ENCODE measurements around the gene TRAF1. TPM values are rescaled to one million over a fixed set of nuclear protein-coding genes. Genes with fewer than 3 reads are reported as not detected.
A peak's percentile ranks its signal among the peaks of the same experiment; 100 is the strongest.

TRAF1 gene
- total RNA-seq, 5 donors from 2014 or later (not counting 1 experiment from before 2014, with no cell fraction given), result 67.6 to 170 (median 157) TPM

DNA sequence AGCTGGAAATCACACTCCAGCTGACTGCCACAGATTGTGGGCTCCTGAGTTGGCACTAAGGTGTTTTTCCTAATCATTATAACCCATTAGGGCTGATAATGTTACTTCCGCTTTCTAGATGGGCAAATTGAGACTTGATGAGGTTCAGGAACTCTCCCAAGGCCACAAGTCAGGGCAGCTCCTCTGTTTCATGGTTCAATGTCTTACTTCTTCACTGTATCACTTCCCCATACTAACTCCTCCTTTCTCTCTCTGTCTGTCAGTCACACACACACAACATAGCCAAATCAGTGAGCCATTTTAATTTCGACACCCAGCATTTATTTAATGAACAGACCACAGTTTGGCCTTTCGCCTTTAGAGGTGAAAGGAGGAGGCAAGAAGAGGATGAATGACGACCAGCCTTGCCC is 17.8 kb upstream of the TRAF1 start:
- H3K4me3 Mint-ChIP-seq, result no peak overlapping the region
- no peaks in the 10 kb centered on the region for H3K27me3 Mint-ChIP-seq
- 83% methylated on average over 1 of the region's 4 CpGs for WGBS (ENCODE audit: insufficient coverage)
- no peak for DNase-seq
- Histone ChIP-seq H3K27me3 (replicated peaks in 1 of 2; ENCODE audit: control insufficient read depth in 2 of 2, extremely low read depth in 1 of 2, insufficient read depth in 2 of 2, low read length in 1 of 2) (no peaks in the 10 kb centered on the region), H3K4me1 (ENCODE audit: control insufficient read depth in 1 of 2, extremely low read depth in 1 of 2, insufficient read depth in 2 of 2, low read length in 2 of 2) (no peaks in the 10 kb centered on the region), H3K27ac (ENCODE audit: low read length) (no peak overlapping the region), H3K9me3 (no peaks in the 10 kb centered on the region), H3K36me3 (ENCODE audit: control insufficient read depth in 2 of 2, extremely low read depth in 1 of 2, insufficient read depth in 1 of 2, low read length in 1 of 2) (no peaks in the 10 kb centered on the region), H3K4me3 (ENCODE audit: control insufficient read depth in 1 of 2, extremely low read depth in 1 of 2, low read length in 1 of 2) (no peak overlapping the region)
- no peaks in the 10 kb centered on the region for H3K9me3 Mint-ChIP-seq
- H3K4me1 Mint-ChIP-seq, result no peaks in the 10 kb centered on the region
- H3K27ac Mint-ChIP-seq, result no peak overlapping the region
- ChIA-PET POLR2A (no interaction called here), CTCF (no interaction called here)
- H3K36me3 Mint-ChIP-seq, result no peaks in the 10 kb centered on the region
- no peak for ATAC-seq (replicated peaks in 1 of 4)

DNA sequence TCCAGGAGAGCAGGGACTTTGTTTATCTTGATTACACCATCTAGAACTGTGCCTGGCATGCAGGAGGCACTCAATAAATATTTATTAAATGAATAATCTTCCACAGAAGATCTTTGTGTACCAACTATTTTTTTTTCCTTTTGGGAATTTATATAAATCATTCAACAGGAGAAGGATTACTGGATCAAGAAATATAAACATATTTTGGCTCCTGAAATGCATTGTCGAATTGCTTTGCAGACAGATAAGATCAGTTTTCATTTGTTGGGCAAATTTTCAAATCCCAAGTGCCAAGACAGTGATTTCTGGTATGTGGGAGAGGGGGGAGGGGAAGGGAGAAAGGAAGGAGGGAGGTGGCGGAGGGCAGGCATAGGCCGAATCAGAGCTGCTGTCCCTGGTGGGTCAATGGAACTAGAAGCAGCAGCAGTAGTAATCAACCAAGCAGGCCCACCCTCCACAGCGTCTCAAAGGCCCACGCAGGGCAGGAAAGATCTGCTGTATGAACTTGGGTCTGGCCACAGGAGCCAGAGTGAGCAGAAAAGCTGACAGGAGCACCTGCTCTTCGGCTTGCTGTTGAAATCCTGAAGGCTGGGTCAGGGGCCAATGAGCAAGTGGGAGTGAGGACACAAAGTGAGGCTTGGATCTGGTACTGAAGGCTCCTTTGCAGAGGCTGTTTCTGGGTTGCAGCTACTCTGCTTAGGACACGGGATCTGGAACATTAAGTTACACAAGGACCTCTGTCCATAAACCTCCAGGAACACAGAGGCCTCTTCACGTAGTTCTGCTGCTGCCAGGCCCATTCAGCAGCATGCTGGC is 15.8 kb upstream of the TRAF1 start:
- peaks cover 0 to under 1% of the 10 kb centered on the region in 2 experiments for H3K4me1 ChIP-seq (ENCODE audit: control insufficient read depth in 1 of 2, extremely low read depth in 1 of 2, insufficient read depth in 2 of 2, low read length in 2 of 2)
- no peaks in the 10 kb centered on the region for H3K9me3 Mint-ChIP-seq
- DNase-seq, result no peak
- no peak overlapping the region for H3K4me3 ChIP-seq (ENCODE audit: control insufficient read depth in 1 of 2, extremely low read depth in 1 of 2, low read length in 1 of 2)
- no peak for ATAC-seq (replicated peaks in 1 of 4)
- H3K4me3 Mint-ChIP-seq, result no peak overlapping the region
- CTCF ChIA-PET, result no interaction called here
- 97% methylated on average over 5 of the region's 8 CpGs for whole genome bisulfite sequencing (ENCODE audit: insufficient coverage)
- no peaks in the 10 kb centered on the region for H3K36me3 ChIP-seq (ENCODE audit: control insufficient read depth in 2 of 2, extremely low read depth in 1 of 2, insufficient read depth in 1 of 2, low read length in 1 of 2)
- H3K27me3 Mint-ChIP-seq, result no peaks in the 10 kb centered on the region
- POLR2A ChIA-PET, result interaction anchor here in 1 of 2 donors (0.6 kb wide), 1 partner anchor 223 kb away, joined by 3 read pairs; no protein-coding TSS in a partner anchor
- H3K27ac Mint-ChIP-seq, result no peak overlapping the region
- H3K27me3 ChIP-seq (replicated peaks in 1 of 2; ENCODE audit: control insufficient read depth in 2 of 2, extremely low read depth in 1 of 2, insufficient read depth in 2 of 2, low read length in 1 of 2), result no peaks in the 10 kb centered on the region
- H3K9me3 ChIP-seq, result no peaks in the 10 kb centered on the region
- H3K27ac ChIP-seq (ENCODE audit: low read length), result no peak overlapping the region
- H3K4me1 Mint-ChIP-seq, result peaks cover 0 to 5% (median 0%) of the 10 kb centered on the region in 3 donors
- H3K36me3 Mint-ChIP-seq, result no peaks in the 10 kb centered on the region

DNA sequence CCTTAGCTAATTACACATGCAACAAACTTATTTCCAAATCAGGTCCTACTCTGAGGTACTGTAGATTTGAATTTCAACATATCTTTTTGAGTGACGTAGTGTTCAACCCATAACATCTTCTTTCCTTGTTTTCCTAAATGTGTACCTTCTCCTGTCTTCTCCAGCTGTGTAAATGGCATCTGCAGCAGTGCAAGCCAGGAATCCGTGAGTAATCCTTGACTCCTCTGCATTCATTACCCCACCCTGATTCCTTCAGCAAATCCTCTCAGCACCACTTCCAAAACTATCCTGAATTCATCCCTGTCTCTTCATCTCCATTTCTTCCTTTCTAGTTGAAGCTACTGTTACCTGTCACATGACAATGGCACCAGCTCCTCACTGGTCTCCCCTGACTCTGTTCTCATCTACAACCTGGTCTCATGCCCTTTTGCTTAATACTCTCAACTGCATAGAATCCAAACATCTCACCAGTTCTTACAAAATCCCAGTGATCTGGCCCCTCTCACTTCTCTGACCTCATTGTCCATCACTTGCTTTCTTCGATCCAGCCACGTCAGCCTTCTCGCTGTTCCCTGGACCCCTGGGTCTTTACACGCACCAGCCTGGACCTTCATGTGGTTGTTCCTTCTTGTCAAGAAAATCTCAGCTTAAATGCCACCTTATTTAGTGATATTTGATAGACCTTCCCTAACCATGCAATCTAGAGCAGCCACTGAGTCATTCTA is 14.6 kb upstream of the TRAF1 start:
- ATAC-seq (replicated peaks in 1 of 4), result no peak
- POLR2A ChIA-PET, result interaction anchor here in 1 of 2 donors (0.6 kb wide), 1 partner anchor 9 kb away, joined by 3 read pairs; no protein-coding TSS in a partner anchor
- 89% methylated on average over 5 of the region's 6 CpGs for WGBS (ENCODE audit: insufficient coverage)
- no peak overlapping the region for H3K4me3 ChIP-seq (ENCODE audit: control insufficient read depth in 1 of 2, extremely low read depth in 1 of 2, low read length in 1 of 2)
- H3K4me1 ChIP-seq (ENCODE audit: control insufficient read depth in 1 of 2, extremely low read depth in 1 of 2, insufficient read depth in 2 of 2, low read length in 2 of 2), result peaks cover 7 to 12% of the 10 kb centered on the region in 2 experiments
- Mint-ChIP-seq H3K4me3 (no peak overlapping the region), H3K36me3 (no peaks in the 10 kb centered on the region), H3K4me1 (peaks cover 10 to 16% (median 10%) of the 10 kb centered on the region in 3 donors), H3K27me3 (no peaks in the 10 kb centered on the region), H3K27ac (no peak overlapping the region), H3K9me3 (no peaks in the 10 kb centered on the region)
- no peak overlapping the region for H3K27ac ChIP-seq (ENCODE audit: low read length)
- no peaks in the 10 kb centered on the region for H3K36me3 ChIP-seq (ENCODE audit: control insufficient read depth in 2 of 2, extremely low read depth in 1 of 2, insufficient read depth in 1 of 2, low read length in 1 of 2)
- CTCF ChIA-PET, result interaction anchor here in 1 of 2 donors (0.6 kb wide), 1 partner anchor 156 kb away, joined by 3 read pairs; no protein-coding TSS in a partner anchor
- no peak for DNase-seq
- H3K27me3 ChIP-seq (replicated peaks in 1 of 2; ENCODE audit: control insufficient read depth in 2 of 2, extremely low read depth in 1 of 2, insufficient read depth in 2 of 2, low read length in 1 of 2), result no peaks in the 10 kb centered on the region
- no peaks in the 10 kb centered on the region for H3K9me3 ChIP-seq

DNA sequence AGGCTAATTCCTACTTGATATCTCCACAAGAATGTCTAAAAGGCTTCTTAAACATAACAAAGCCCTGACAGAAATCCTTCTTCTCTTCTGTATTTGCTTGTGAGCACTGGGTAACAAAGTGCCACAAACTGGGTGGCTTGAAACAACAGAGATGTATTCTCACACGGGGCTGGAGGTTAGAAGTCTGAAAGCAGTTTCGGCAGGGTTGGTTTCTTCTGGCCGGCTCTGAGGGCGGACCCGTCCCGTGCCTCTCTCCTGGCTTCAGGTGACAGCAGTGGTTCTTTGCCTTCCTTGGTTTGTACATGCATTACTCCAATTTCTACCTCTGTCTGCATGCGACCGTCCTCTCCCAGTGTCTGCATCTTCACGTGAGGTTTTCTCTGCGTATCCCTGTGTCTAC is 14.0 kb upstream of the TRAF1 start:
- 91% methylated on average over 10 of the region's 10 CpGs for WGBS (ENCODE audit: insufficient coverage)
- ChIA-PET POLR2A (interaction anchor here in 1 of 2 donors (0.6 kb wide), 1 partner anchor 9 kb away, joined by 3 read pairs; no protein-coding TSS in a partner anchor), CTCF (interaction anchor here in 1 of 2 donors (0.6 to 1.4 kb wide), 2 partner anchors 21 to 156 kb away, joined by 3 read pairs; no protein-coding TSS in a partner anchor)
- no peaks in the 10 kb centered on the region for H3K27me3 Mint-ChIP-seq
- Histone ChIP-seq H3K27me3 (replicated peaks in 1 of 2; ENCODE audit: control insufficient read depth in 2 of 2, extremely low read depth in 1 of 2, insufficient read depth in 2 of 2, low read length in 1 of 2) (no peaks in the 10 kb centered on the region), H3K36me3 (ENCODE audit: control insufficient read depth in 2 of 2, extremely low read depth in 1 of 2, insufficient read depth in 1 of 2, low read length in 1 of 2) (no peaks in the 10 kb centered on the region), H3K27ac (ENCODE audit: low read length) (no peak overlapping the region), H3K4me3 (ENCODE audit: control insufficient read depth in 1 of 2, extremely low read depth in 1 of 2, low read length in 1 of 2) (no peak overlapping the region), H3K9me3 (no peaks in the 10 kb centered on the region), H3K4me1 (ENCODE audit: control insufficient read depth in 1 of 2, extremely low read depth in 1 of 2, insufficient read depth in 2 of 2, low read length in 2 of 2) (peaks cover 13 to 18% of the 10 kb centered on the region in 2 experiments)
- DNase-seq (no peak), ATAC-seq (replicated peaks in 1 of 4) (no peak)
- H3K9me3 Mint-ChIP-seq, result no peaks in the 10 kb centered on the region
- H3K4me1 Mint-ChIP-seq, result peaks cover 16 to 22% (median 17%) of the 10 kb centered on the region in 3 donors
- no peak overlapping the region for H3K4me3 Mint-ChIP-seq
- H3K36me3 Mint-ChIP-seq, result no peaks in the 10 kb centered on the region
- no peak overlapping the region for H3K27ac Mint-ChIP-seq

DNA sequence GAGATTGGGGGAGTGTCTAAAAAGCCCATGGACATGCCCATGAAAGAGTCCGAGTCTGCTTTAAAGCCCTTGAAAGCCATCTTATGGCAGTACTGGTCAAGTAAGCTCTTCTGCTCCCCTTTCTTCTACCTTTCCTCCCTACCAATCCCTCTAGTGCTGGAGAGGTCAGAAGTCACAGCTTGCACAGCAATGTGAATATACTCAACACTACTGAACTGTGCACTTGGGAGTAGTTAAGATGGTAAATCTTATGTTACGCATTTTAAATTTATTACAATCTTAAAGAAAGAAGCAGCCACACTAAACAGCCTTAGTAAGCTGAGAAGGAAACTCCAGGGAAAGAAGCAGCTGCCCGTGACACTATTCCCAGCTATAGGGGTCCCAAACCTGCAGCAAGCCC is 12.3 kb upstream of the TRAF1 start:
- DNase-seq (no peak), ATAC-seq (replicated peaks in 1 of 4) (no peak)
- Histone ChIP-seq H3K9me3 (no peaks in the 10 kb centered on the region), H3K4me3 (ENCODE audit: control insufficient read depth in 1 of 2, extremely low read depth in 1 of 2, low read length in 1 of 2) (no peak overlapping the region), H3K27ac (ENCODE audit: low read length) (no peak overlapping the region), H3K36me3 (ENCODE audit: control insufficient read depth in 2 of 2, extremely low read depth in 1 of 2, insufficient read depth in 1 of 2, low read length in 1 of 2) (no peaks in the 10 kb centered on the region), H3K27me3 (replicated peaks in 1 of 2; ENCODE audit: control insufficient read depth in 2 of 2, extremely low read depth in 1 of 2, insufficient read depth in 2 of 2, low read length in 1 of 2) (no peaks in the 10 kb centered on the region), H3K4me1 (ENCODE audit: control insufficient read depth in 1 of 2, extremely low read depth in 1 of 2, insufficient read depth in 2 of 2, low read length in 2 of 2) (peaks cover 29 to 36% of the 10 kb centered on the region in 2 experiments)
- H3K9me3 Mint-ChIP-seq, result no peaks in the 10 kb centered on the region
- ChIA-PET POLR2A (interaction anchor here in 1 of 2 donors (0.5 kb wide), 1 partner anchor 90 kb away, joined by 5 read pairs; no protein-coding TSS in a partner anchor), CTCF (interaction anchor here in 1 of 2 donors (1.1 kb wide), 1 partner anchor 35 kb away, joined by 3 read pairs; no protein-coding TSS in a partner anchor)
- H3K36me3 Mint-ChIP-seq, result no peaks in the 10 kb centered on the region
- no peaks in the 10 kb centered on the region for H3K27me3 Mint-ChIP-seq
- H3K4me3 Mint-ChIP-seq, result no peak overlapping the region
- H3K4me1 Mint-ChIP-seq, result peaks cover 31 to 38% (median 32%) of the 10 kb centered on the region in 3 donors
- H3K27ac Mint-ChIP-seq, result peak overlapping the region; percentile 30 to 100
- no CpG with 5 or more reads among the region's 3 CpGs for WGBS (ENCODE audit: insufficient coverage)

DNA sequence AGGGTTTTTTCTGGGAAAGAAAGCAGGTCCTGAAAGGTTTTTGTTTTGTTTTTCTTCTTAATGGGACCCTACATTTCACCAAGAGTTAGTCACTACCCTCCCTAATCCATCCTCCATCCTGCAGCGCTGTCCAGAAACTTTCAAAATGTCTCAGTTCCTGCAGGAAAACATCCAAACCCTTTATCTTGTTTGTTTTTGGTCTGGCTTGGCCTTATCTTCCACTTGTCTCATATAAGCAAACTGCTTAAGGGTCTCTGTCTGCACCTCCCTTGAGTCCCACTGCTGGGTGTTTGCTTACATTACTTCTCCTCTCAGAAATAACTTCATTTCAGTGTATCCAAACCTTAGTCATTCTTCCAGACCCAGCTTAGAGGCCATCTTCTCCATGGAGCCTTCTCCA is 11.0 kb upstream of the TRAF1 start:
- peak overlapping the region; percentile 85 to 100 for H3K27ac Mint-ChIP-seq
- H3K9me3 Mint-ChIP-seq, result no peaks in the 10 kb centered on the region
- 100% methylated on average over 1 of the region's 1 CpG for WGBS (ENCODE audit: insufficient coverage)
- H3K4me1 ChIP-seq (ENCODE audit: control insufficient read depth in 1 of 2, extremely low read depth in 1 of 2, insufficient read depth in 2 of 2, low read length in 2 of 2), result peaks cover 40 to 43% of the 10 kb centered on the region in 2 experiments
- ATAC-seq (replicated peaks in 1 of 4) (no peak), DNase-seq (no peak)
- no peaks in the 10 kb centered on the region for H3K9me3 ChIP-seq
- no peaks in the 10 kb centered on the region for H3K27me3 ChIP-seq (replicated peaks in 1 of 2; ENCODE audit: control insufficient read depth in 2 of 2, extremely low read depth in 1 of 2, insufficient read depth in 2 of 2, low read length in 1 of 2)
- POLR2A ChIA-PET, result interaction anchor here in 1 of 2 donors (1.3 kb wide), 1 partner anchor 69 kb away, joined by 5 read pairs; no protein-coding TSS in a partner anchor
- H3K4me3 Mint-ChIP-seq, result no peak overlapping the region
- no peaks in the 10 kb centered on the region for H3K36me3 Mint-ChIP-seq
- H3K36me3 ChIP-seq (ENCODE audit: control insufficient read depth in 2 of 2, extremely low read depth in 1 of 2, insufficient read depth in 1 of 2, low read length in 1 of 2), result no peaks in the 10 kb centered on the region
- H3K4me1 Mint-ChIP-seq, result peaks cover 43 to 50% (median 44%) of the 10 kb centered on the region in 3 donors
- no peaks in the 10 kb centered on the region for H3K27me3 Mint-ChIP-seq
- no peak overlapping the region for H3K4me3 ChIP-seq (ENCODE audit: control insufficient read depth in 1 of 2, extremely low read depth in 1 of 2, low read length in 1 of 2)
- CTCF ChIA-PET, result interaction anchor here (1.0 to 3.0 kb wide), 7 partner anchors 11 to 122 kb away, joined by 3 to 39 read pairs (median 4); partner anchors contain the start of genes PSMD5 (in 1 of the 2) and TRAF1 (in 1 of the 2)
- peak overlapping the region; percentile 75 for H3K27ac ChIP-seq (ENCODE audit: low read length)
